SJCRH30 (cell line): ENCODE measurements around the gene EPC1. TPM values are rescaled to one million over a fixed set of nuclear protein-coding genes. Genes with fewer than 3 reads are reported as not detected.
"Not testable (repeated sequence)": the region's sequence is repeated elsewhere in the genome, so short reads cannot be mapped to it uniquely, and the experiment has no call there.

Experiments
- DNase-seq, 2 experiments: peaks; one replicate each; pipeline ENCODE4 v3.0.0-alpha.2; 2015 to 2020
- H3K27ac ChIP-seq: fragments of 250-450 bp; sonication (Bioruptor Pico); 2 replicates; pipeline ENCODE4 v1.5.1; 2020; ENCODE audit warnings: mild to moderate bottlenecking, moderate library complexity
- H3K27me3 ChIP-seq: fragments of 250-450 bp; sonication (Bioruptor Pico); 2 replicates; pipeline ENCODE4 v1.5.1; 2020; ENCODE audit warnings: mild to moderate bottlenecking, moderate library complexity
- H3K36me3 ChIP-seq: fragments of 250-450 bp; sonication (Bioruptor Pico); 2 replicates; pipeline ENCODE4 v1.5.1; 2020; ENCODE audit warnings: mild to moderate bottlenecking, moderate library complexity
- H3K4me1 ChIP-seq: fragments of 250-450 bp; sonication (Bioruptor Pico); 2 replicates; pipeline ENCODE4 v1.5.1; 2020; ENCODE audit warnings: mild to moderate bottlenecking, moderate library complexity
- H3K4me3 ChIP-seq: fragments of 250-450 bp; sonication (Bioruptor Pico); 2 replicates; pipeline ENCODE4 v1.5.1; 2020; ENCODE audit warnings: mild to moderate bottlenecking, moderate library complexity
- H3K9me3 ChIP-seq: fragments of 250-450 bp; sonication (Bioruptor Pico); replicated peaks from 2 replicates; pipeline ENCODE4 v1.5.1; 2020; ENCODE audit warnings: mild to moderate bottlenecking, moderate library complexity
- total RNA-seq: library from RNA; depleted of rRNA; stranded (reverse); fragments of >200 nt; shearing (Covaris generic); gene quantifications from 2 replicates; pipeline ENCODE4 v1.2.3, GENCODE V29; 2014

EPC1 gene
- total RNA-seq, 1 experiment from 2014 or later: 29.6 TPM

GRCh38 chr10:32376771-32377170 lies 29.8 kb upstream of the EPC1 start:
- Histone ChIP-seq H3K4me3 (peak overlapping the region; percentile 74), H3K36me3 (0 out of 2 replicates have a peak, but pooled peaks cover 5% of the 10 kb centered on the region), H3K27me3 (no peaks in the 10 kb centered on the region), H3K9me3 (no peaks in the 10 kb centered on the region), H3K4me1 (peaks cover 2% of the 10 kb centered on the region; the same call in 1 of the 2 replicates), H3K27ac (peak overlapping the region; percentile 61; the same call in 1 of the 2 replicates)
- DNase-seq: no peak

GRCh38 chr10:32376097-32376496 lies 29.1 kb upstream of the EPC1 start:
- no peaks in the 10 kb centered on the region for H3K27me3 ChIP-seq
- no peaks in the 10 kb centered on the region for H3K9me3 ChIP-seq
- DNase-seq: no peak
- peak overlapping the region; percentile 74 for H3K4me3 ChIP-seq
- H3K36me3 ChIP-seq: 0 out of 2 replicates have a peak, but pooled peaks cover 5% of the 10 kb centered on the region
- peaks cover 2% of the 10 kb centered on the region; the same call in 1 of the 2 replicates for H3K4me1 ChIP-seq
- no peak overlapping the region for H3K27ac ChIP-seq

GRCh38 chr10:32375631-32376030 lies 28.7 kb upstream of the EPC1 start:
- peaks cover 2% of the 10 kb centered on the region; the same call in 1 of the 2 replicates for H3K4me1 ChIP-seq
- no peak overlapping the region for H3K4me3 ChIP-seq
- no peak for DNase-seq
- H3K9me3 ChIP-seq: no peaks in the 10 kb centered on the region
- no peaks in the 10 kb centered on the region for H3K27me3 ChIP-seq
- no peak overlapping the region for H3K27ac ChIP-seq
- 0 out of 2 replicates have a peak, but pooled peaks cover 5% of the 10 kb centered on the region for H3K36me3 ChIP-seq

GRCh38 chr10:32374605-32375004 lies 27.6 kb upstream of the EPC1 start:
- Histone ChIP-seq H3K4me3 (no peak overlapping the region), H3K27me3 (no peaks in the 10 kb centered on the region), H3K9me3 (no peaks in the 10 kb centered on the region), H3K27ac (no peak overlapping the region), H3K36me3 (0 out of 2 replicates have a peak, but pooled peaks cover 5% of the 10 kb centered on the region), H3K4me1 (no peaks in the 10 kb centered on the region; the same call in 1 of the 2 replicates)
- no peak for DNase-seq

- Histone ChIP-seq H3K27ac (no peak overlapping the region), H3K4me3 (no peak overlapping the region)
These were observed 26.5 kb upstream of the EPC1 start for GRCh38 chr10:32373496-32373895.

GRCh38 chr10:32373031-32373430 lies 26.1 kb upstream of the EPC1 start:
- H3K36me3 ChIP-seq: 0 out of 2 replicates have a peak, but pooled peaks cover 5% of the 10 kb centered on the region
- H3K27ac ChIP-seq: no peak overlapping the region
- no peaks in the 10 kb centered on the region for H3K27me3 ChIP-seq
- no peaks in the 10 kb centered on the region for H3K4me1 ChIP-seq
- H3K4me3 ChIP-seq: no peak overlapping the region
- H3K9me3 ChIP-seq: no peaks in the 10 kb centered on the region
- no peak for DNase-seq

More at GRCh38 chr10:32373496-32373895, 26.5 kb upstream of the EPC1 start:
- DNase-seq: no peak
- H3K27me3 ChIP-seq: no peaks in the 10 kb centered on the region
- H3K4me1 ChIP-seq: no peaks in the 10 kb centered on the region
- 0 out of 2 replicates have a peak, but pooled peaks cover 5% of the 10 kb centered on the region for H3K36me3 ChIP-seq
- H3K9me3 ChIP-seq: no peaks in the 10 kb centered on the region

- Histone ChIP-seq H3K27me3 (no peaks in the 10 kb centered on the region), H3K27ac (no peak overlapping the region), H3K4me1 (no peaks in the 10 kb centered on the region), H3K9me3 (no peaks in the 10 kb centered on the region), H3K4me3 (no peak overlapping the region), H3K36me3 (0 out of 2 replicates have a peak, but pooled peaks cover 5% of the 10 kb centered on the region)
- DNase-seq: no peak
These were observed 25.3 kb upstream of the EPC1 start for GRCh38 chr10:32372000-32372875.

- Histone ChIP-seq H3K27ac (no peak overlapping the region), H3K4me1 (no peaks in the 10 kb centered on the region), H3K36me3 (0 out of 2 replicates have a peak, but pooled peaks cover 5% of the 10 kb centered on the region), H3K4me3 (no peak overlapping the region), H3K9me3 (no peaks in the 10 kb centered on the region), H3K27me3 (no peaks in the 10 kb centered on the region)
- no peak for DNase-seq
These were observed 24.1 kb upstream of the EPC1 start for GRCh38 chr10:32371101-32371500.

GRCh38 chr10:32367793-32368453 lies 21.0 kb upstream of the EPC1 start:
- peak; percentile 45 to 77 for DNase-seq

GRCh38 chr10:32366588-32366987 lies 19.6 kb upstream of the EPC1 start:
- Histone ChIP-seq H3K36me3 (0 out of 2 replicates have a peak, but pooled peaks cover under 1% of the 10 kb centered on the region), H3K27ac (no peak overlapping the region)

More at GRCh38 chr10:32367793-32368453, 21.0 kb upstream of the EPC1 start:
- no peaks in the 10 kb centered on the region for H3K9me3 ChIP-seq
- H3K27ac ChIP-seq: no peak overlapping the region
- H3K27me3 ChIP-seq: no peaks in the 10 kb centered on the region
- H3K4me1 ChIP-seq: no peaks in the 10 kb centered on the region
- no peak overlapping the region for H3K4me3 ChIP-seq
- H3K36me3 ChIP-seq: 0 out of 2 replicates have a peak, but pooled peaks cover 5% of the 10 kb centered on the region

GRCh38 chr10:32366111-32366510 lies 19.2 kb upstream of the EPC1 start:
- no peaks in the 10 kb centered on the region for H3K4me1 ChIP-seq
- H3K27ac ChIP-seq: no peak overlapping the region
- no peaks in the 10 kb centered on the region for H3K27me3 ChIP-seq
- H3K4me3 ChIP-seq: no peak overlapping the region
- H3K36me3 ChIP-seq: 0 out of 2 replicates have a peak, but pooled peaks cover 2% of the 10 kb centered on the region
- no peaks in the 10 kb centered on the region; the same call in 1 of the 2 replicates for H3K9me3 ChIP-seq
- no peak for DNase-seq

More at GRCh38 chr10:32366588-32366987, 19.6 kb upstream of the EPC1 start:
- H3K27me3 ChIP-seq: no peaks in the 10 kb centered on the region
- H3K4me3 ChIP-seq: no peak overlapping the region
- no peaks in the 10 kb centered on the region for H3K9me3 ChIP-seq
- H3K4me1 ChIP-seq: no peaks in the 10 kb centered on the region
- no peak for DNase-seq

- H3K36me3 ChIP-seq, DNase-seq, H3K4me3 ChIP-seq: not testable (repeated sequence)
These were observed 18.4 kb upstream of the EPC1 start for GRCh38 chr10:32365404-32365803.

GRCh38 chr10:32362571-32362970 lies 15.6 kb upstream of the EPC1 start:
- peaks cover 5% of the 10 kb centered on the region; the same call in 1 of the 2 replicates for H3K36me3 ChIP-seq
- no peaks in the 10 kb centered on the region for H3K4me1 ChIP-seq
- H3K9me3 ChIP-seq: no peaks in the 10 kb centered on the region; the same call in 1 of the 2 replicates
- H3K27ac ChIP-seq: no peak overlapping the region
- no peak overlapping the region for H3K4me3 ChIP-seq
- H3K27me3 ChIP-seq: no peaks in the 10 kb centered on the region
- DNase-seq: no peak

More at GRCh38 chr10:32365404-32365803, 18.4 kb upstream of the EPC1 start:
- H3K27ac ChIP-seq, H3K4me1 ChIP-seq, H3K27me3 ChIP-seq, H3K9me3 ChIP-seq: not testable (repeated sequence)

GRCh38 chr10:32360884-32361283 lies 13.9 kb upstream of the EPC1 start:
- Histone ChIP-seq H3K4me3 (no peak overlapping the region), H3K9me3 (no peaks in the 10 kb centered on the region; the same call in 1 of the 2 replicates), H3K4me1 (no peaks in the 10 kb centered on the region), H3K27ac (no peak overlapping the region), H3K27me3 (no peaks in the 10 kb centered on the region), H3K36me3 (peaks cover 5% of the 10 kb centered on the region; the same call in 1 of the 2 replicates)
- DNase-seq: no peak
